A549 (cell line): ENCODE measurements around the gene GPRIN2. TPM values are rescaled to one million over a fixed set of nuclear protein-coding genes. Genes with fewer than 3 reads are reported as not detected.
A peak's percentile ranks its signal among the peaks of the same experiment; 100 is the strongest.

ENCODE experiments used
- BHLHE40 ChIP-seq: IDR thresholded peaks from 2 replicates; pipeline ENCODE4 v1.6.1; 2012; ENCODE audit warnings: low read depth, low read length, inconsistent platforms
- CBX2 ChIP-seq: fragments of 200-600 bp; sonication (generic); IDR thresholded peaks from 2 replicates; pipeline ENCODE4 v1.6.1; 2016; ENCODE audit warnings: low read depth, mild to moderate bottlenecking, borderline replicate concordance
- CBX8 ChIP-seq: fragments of 200-600 bp; sonication (generic); IDR thresholded peaks from 2 replicates; pipeline ENCODE4 v1.6.1; 2016
- CHD2 ChIP-seq: fragments of 150-350 bp; IDR thresholded peaks from 2 replicates; pipeline ENCODE4 v1.6.1; 2014; ENCODE audit warnings: low read length; ENCODE audit not compliant: partially characterized antibody
- EHF ChIP-seq: fragments of 250-450 bp; sonication (Bioruptor Pico); IDR thresholded peaks from 2 replicates; pipeline ENCODE4 v1.5.0; 2020; ENCODE audit warnings: mild to moderate bottlenecking
- ELK1 ChIP-seq: fragments of 150-350 bp; IDR thresholded peaks from 2 replicates; pipeline ENCODE4 v1.6.1; 2014; ENCODE audit warnings: low read depth, mild to moderate bottlenecking, low read length
- EP300 ChIP-seq, 2 experiments: fragments of >200 bp; sonication (Bioruptor Twin); formaldehyde crosslinking; IDR thresholded peaks; 2 replicates in 1 of 2; 3 replicates in 1 of 2; pipeline ENCODE4 v1.6.1; 2016 to 2017
- ESRRA ChIP-seq: fragments of 150-350 bp; IDR thresholded peaks from 2 replicates; pipeline ENCODE4 v1.6.1; 2014; ENCODE audit warnings: mild to moderate bottlenecking, low read length, borderline replicate concordance
- FOSL2 ChIP-seq, 2 experiments: fragments of 450-650 bp in 1 of 2; fragments of >200 bp in 1 of 2; sonication (Bioruptor Twin) in 1 of 2; formaldehyde crosslinking; IDR thresholded peaks; 2 replicates each; pipeline versions ENCODE4 v1.5.0 to v1.6.1; 2016 to 2020; ENCODE audit warnings: mild to moderate bottlenecking in 1 of 2, moderate library complexity in 1 of 2
- FOXS1 ChIP-seq: fragments of 250-450 bp; sonication (Bioruptor Pico); IDR thresholded peaks from 2 replicates; pipeline ENCODE4 v1.5.0; 2020; ENCODE audit warnings: mild to moderate bottlenecking, moderate library complexity
- HES2 ChIP-seq: fragments of >200 bp; sonication (Bioruptor Twin); formaldehyde crosslinking; IDR thresholded peaks from 2 replicates; pipeline ENCODE4 v1.6.1; 2016
- HOXB13 ChIP-seq: fragments of 250-450 bp; sonication (Bioruptor Pico); IDR thresholded peaks from 2 replicates; pipeline ENCODE4 v1.5.0; 2020; ENCODE audit warnings: low read depth, mild to moderate bottlenecking, moderate library complexity
- HOXB5 ChIP-seq: fragments of 250-450 bp; sonication (Bioruptor Pico); IDR thresholded peaks from 2 replicates; pipeline ENCODE4 v1.5.0; 2020; ENCODE audit warnings: mild to moderate bottlenecking, moderate library complexity
- JUN ChIP-seq, 2 experiments: fragments of >200 bp; sonication (Bioruptor Twin); formaldehyde crosslinking; IDR thresholded peaks; 2 replicates in 1 of 2; 3 replicates in 1 of 2; pipeline ENCODE4 v1.6.1; 2016 to 2017
- JUNB ChIP-seq: fragments of >200 bp; sonication (Bioruptor Twin); formaldehyde crosslinking; IDR thresholded peaks from 2 replicates; pipeline ENCODE4 v1.6.1; 2016
- KDM5A ChIP-seq: fragments of 200-600 bp; sonication (generic); IDR thresholded peaks from 2 replicates; pipeline ENCODE4 v1.6.1; 2016; ENCODE audit warnings: antibody characterized with exemption, mild to moderate bottlenecking
- MAFK ChIP-seq: fragments of 450-650 bp; IDR thresholded peaks from 2 replicates; pipeline ENCODE4 v1.6.1; 2014; ENCODE audit not compliant: partially characterized antibody
- MAX ChIP-seq: IDR thresholded peaks from 2 replicates; pipeline ENCODE4 v1.6.1; 2012
- MYC ChIP-seq: IDR thresholded peaks from 2 replicates; pipeline ENCODE4 v1.6.1; 2012; ENCODE audit warnings: mild to moderate bottlenecking, inconsistent platforms, low read length, improper control_type of control experiment, borderline replicate concordance
- PBX3 ChIP-seq: IDR thresholded peaks from 2 replicates; pipeline ENCODE4 v1.6.1; 2012
- PHF8 ChIP-seq: fragments of 200-600 bp; sonication (generic); IDR thresholded peaks from 2 replicates; pipeline ENCODE4 v1.6.1; 2016; ENCODE audit warnings: low read depth, mild to moderate bottlenecking, antibody characterized with exemption, moderate library complexity, borderline replicate concordance
- POLR2A ChIP-seq: IDR thresholded peaks from 2 replicates; pipeline ENCODE4 v1.6.1; 2012; ENCODE audit warnings: mild to moderate bottlenecking, low read length
- RAD21 ChIP-seq, 2 experiments: fragments of >200 bp in 1 of 2; sonication (Bioruptor Twin) in 1 of 2; formaldehyde crosslinking in 1 of 2; IDR thresholded peaks in 1 of 2; conservative IDR thresholded peaks in 1 of 2; 2 replicates in 1 of 2; 3 replicates in 1 of 2; pipeline ENCODE4 v1.6.1; 2012 to 2018; ENCODE audit warnings: inconsistent platforms in 1 of 2
- RARB ChIP-seq: fragments of 250-450 bp; sonication (Bioruptor Pico); IDR thresholded peaks from 2 replicates; pipeline ENCODE4 v1.8.0; 2021; ENCODE audit warnings: mild to moderate bottlenecking, moderate library complexity
- RCOR1 ChIP-seq: fragments of 150-350 bp; IDR thresholded peaks from 2 replicates; pipeline ENCODE4 v1.6.1; 2014; ENCODE audit warnings: antibody characterized with exemption, low read length, low read depth
- SMC3 ChIP-seq: fragments of >200 bp; sonication (Bioruptor Twin); formaldehyde crosslinking; IDR thresholded peaks from 3 replicates; pipeline ENCODE4 v1.6.1; 2018; ENCODE audit warnings: inconsistent platforms
- TP53 ChIP-seq: fragments of 250-450 bp; sonication (Bioruptor Pico); IDR thresholded peaks from 2 replicates; pipeline ENCODE4 v1.5.0; 2021; ENCODE audit warnings: mild to moderate bottlenecking, moderate library complexity
- ZSCAN20 ChIP-seq: fragments of 250-450 bp; sonication (Bioruptor Pico); IDR thresholded peaks from 2 replicates; pipeline ENCODE4 v1.8.0; 2022; ENCODE audit warnings: mild to moderate bottlenecking, moderate library complexity
- polyA plus RNA-seq, 4 experiments: library from polyadenylated mRNA; depleted of rRNA in 3 of 4; stranded (reverse); fragments of >200 nt; fragmentation: RNase III in 1 of 4; extraction: RNeasy Plus Mini Kit Qiagen cat#74134 plus additional on column Dnase treatment in 1 of 4; gene quantifications; 2 replicates in 3 of 4; 3 replicates in 1 of 4; pipeline ENCODE4 v1.2.3, GENCODE V29; 2011 to 2017

GPRIN2 gene
- polyA plus RNA-seq, 2 of the 4 experiments (the other 2 are of a cell fraction): 8.8 to 29.9 TPM

GRCh38 chr10:46541735-46542566 lies 14.5 kb downstream of the GPRIN2 start (continued):
- TF ChIP-seq PHF8: no peak
- peak; percentile 90 for TF ChIP-seq TP53 (CRISPR knock-in tag)
- no peak for TF ChIP-seq MAFK
- TF ChIP-seq ZSCAN20 (CRISPR knock-in tag): 0 out of 2 replicates have a peak, but pooled peaks have one; percentile 45
- TF ChIP-seq CBX2: no peak
- no peak for TF ChIP-seq HES2
- TF ChIP-seq JUNB: no peak
- TF ChIP-seq RARB (CRISPR knock-in tag): peak; percentile 75; the same call in 1 of the 2 replicates
- no peak for TF ChIP-seq BHLHE40
- TF ChIP-seq RAD21 (conservative IDR thresholded peaks at IDR 0.05 in 1 of 2, IDR thresholded peaks at IDR 0.05 in 1 of 2): no peak
- peak; percentile 79 for TF ChIP-seq HOXB5
- no peak for TF ChIP-seq KDM5A
- no peak for TF ChIP-seq POLR2A
- TF ChIP-seq FOSL2 (IDR thresholded peaks at IDR 0.05): no peak
- TF ChIP-seq FOSL2 (CRISPR knock-in tag; IDR thresholded peaks at IDR 0.05): 0 out of 2 replicates have a peak, but pooled peaks have one; percentile 41
- no peak for TF ChIP-seq ESRRA
- TF ChIP-seq EP300 (IDR thresholded peaks at IDR 0.05): no peak
- no peak; the same call in none of the 2 replicates for TF ChIP-seq EHF (CRISPR knock-in tag)
- TF ChIP-seq MAX: no peak
- TF ChIP-seq MYC: no peak
- no peak for TF ChIP-seq PBX3
- no peak for TF ChIP-seq ELK1
- TF ChIP-seq SMC3: no peak
- no peak for TF ChIP-seq FOXS1 (CRISPR knock-in tag)
- no peak for TF ChIP-seq RCOR1
- TF ChIP-seq CHD2: peak; percentile 55
- peak; percentile 80; the same call in 1 of the 2 replicates for TF ChIP-seq HOXB13 (CRISPR knock-in tag)
- TF ChIP-seq JUN (IDR thresholded peaks at IDR 0.05): peak in 1 of 2 experiments; percentile 19; a peak in 1 of 5 replicates
- no peak for TF ChIP-seq CBX8
